ENCODE data around the gene PDE4D.

The PDE4D gene

DNA sequence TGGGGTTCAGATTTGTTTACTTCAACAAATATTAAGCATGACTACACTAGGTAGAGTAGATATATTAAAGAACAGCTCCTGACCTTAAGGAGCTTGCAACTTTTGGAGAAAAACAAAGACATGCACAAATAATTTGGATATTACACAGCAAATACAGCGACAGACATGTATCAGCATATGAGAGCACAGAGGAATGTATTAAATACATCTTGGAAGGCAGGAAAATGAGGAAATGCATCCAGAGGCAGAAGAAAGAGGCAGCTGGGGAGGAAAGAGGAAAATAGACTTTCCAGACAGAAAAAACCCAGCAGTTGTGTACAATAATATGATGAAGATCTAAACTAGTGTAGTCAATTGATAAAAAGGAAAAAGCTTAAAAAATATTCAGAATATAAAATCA, 392.2 kb downstream of the PDE4D start:
- TF ChIP-seq OSR1 (CRISPR knock-in tag; IDR thresholded peaks at IDR 0.05) = no peak
- TF ChIP-seq BACH2 (CRISPR knock-in tag; IDR thresholded peaks at IDR 0.05; ENCODE audit: borderline replicate concordance) = no peak
- TF ChIP-seq ZC3H10 (CRISPR knock-in tag; IDR thresholded peaks at IDR 0.05) = no peak
- TF ChIP-seq, protein P1, sequence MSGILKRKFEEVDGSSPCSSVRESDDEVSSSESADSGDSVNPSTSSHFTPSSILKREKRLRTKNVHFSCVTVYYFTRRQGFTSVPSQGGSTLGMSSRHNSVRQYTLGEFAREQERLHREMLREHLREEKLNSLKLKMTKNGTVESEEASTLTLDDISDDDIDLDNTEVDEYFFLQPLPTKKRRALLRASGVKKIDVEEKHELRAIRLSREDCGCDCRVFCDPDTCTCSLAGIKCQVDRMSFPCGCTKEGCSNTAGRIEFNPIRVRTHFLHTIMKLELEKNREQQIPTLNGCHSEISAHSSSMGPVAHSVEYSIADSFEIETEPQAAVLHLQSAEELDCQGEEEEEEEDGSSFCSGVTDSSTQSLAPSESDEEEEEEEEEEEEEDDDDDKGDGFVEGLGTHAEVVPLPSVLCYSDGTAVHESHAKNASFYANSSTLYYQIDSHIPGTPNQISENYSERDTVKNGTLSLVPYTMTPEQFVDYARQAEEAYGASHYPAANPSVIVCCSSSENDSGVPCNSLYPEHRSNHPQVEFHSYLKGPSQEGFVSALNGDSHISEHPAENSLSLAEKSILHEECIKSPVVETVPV (CRISPR knock-in tag; IDR thresholded peaks at IDR 0.05) = no peak
- ATAC-seq = no peak

DNA sequence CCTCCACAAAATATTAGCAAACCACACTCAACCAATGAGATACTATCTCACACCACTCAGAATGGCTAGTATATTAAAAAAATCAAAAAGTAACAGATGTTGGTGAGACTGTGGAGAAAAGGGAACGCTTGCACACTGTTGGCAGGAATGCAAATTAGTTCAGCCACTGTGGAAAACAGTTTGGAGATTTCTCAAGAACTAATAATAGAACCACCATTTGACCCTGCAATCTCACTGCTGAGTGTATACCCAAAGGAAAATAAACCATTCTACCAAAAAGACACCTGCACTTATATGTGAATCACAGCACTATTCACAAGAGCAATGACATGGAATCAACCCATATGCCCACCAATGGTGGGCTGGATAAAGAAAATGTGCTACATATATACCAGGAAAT, 393.5 kb downstream of the PDE4D start:
- ATAC-seq = no peak
- TF ChIP-seq ESRRG (CRISPR knock-in tag; IDR thresholded peaks at IDR 0.05) (no peak), RARB (CRISPR knock-in tag; IDR thresholded peaks at IDR 0.05) (no peak), ZNF70 (CRISPR knock-in tag; IDR thresholded peaks at IDR 0.05) (no peak), GLIS3 (CRISPR knock-in tag; IDR thresholded peaks at IDR 0.05) (no peak), ZFP30 (CRISPR knock-in tag; IDR thresholded peaks at IDR 0.05) (no peak), ISL1 (CRISPR knock-in tag; IDR thresholded peaks at IDR 0.05) (no peak), CSDC2 (CRISPR knock-in tag; IDR thresholded peaks at IDR 0.05) (no peak)
- TF ChIP-seq, protein P2, sequence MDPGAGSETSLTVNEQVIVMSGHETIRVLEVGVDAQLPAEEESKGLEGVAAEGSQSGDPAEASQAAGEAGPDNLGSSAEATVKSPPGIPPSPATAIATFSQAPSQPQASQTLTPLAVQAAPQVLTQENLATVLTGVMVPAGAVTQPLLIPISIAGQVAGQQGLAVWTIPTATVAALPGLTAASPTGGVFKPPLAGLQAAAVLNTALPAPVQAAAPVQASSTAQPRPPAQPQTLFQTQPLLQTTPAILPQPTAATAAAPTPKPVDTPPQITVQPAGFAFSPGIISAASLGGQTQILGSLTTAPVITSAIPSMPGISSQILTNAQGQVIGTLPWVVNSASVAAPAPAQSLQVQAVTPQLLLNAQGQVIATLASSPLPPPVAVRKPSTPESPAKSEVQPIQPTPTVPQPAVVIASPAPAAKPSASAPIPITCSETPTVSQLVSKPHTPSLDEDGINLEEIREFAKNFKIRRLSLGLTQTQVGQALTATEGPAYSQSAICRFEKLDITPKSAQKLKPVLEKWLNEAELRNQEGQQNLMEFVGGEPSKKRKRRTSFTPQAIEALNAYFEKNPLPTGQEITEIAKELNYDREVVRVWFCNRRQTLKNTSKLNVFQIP (CRISPR knock-in tag; IDR thresholded peaks at IDR 0.05; ENCODE audit: borderline replicate concordance, low read depth) = no peak

DNA sequence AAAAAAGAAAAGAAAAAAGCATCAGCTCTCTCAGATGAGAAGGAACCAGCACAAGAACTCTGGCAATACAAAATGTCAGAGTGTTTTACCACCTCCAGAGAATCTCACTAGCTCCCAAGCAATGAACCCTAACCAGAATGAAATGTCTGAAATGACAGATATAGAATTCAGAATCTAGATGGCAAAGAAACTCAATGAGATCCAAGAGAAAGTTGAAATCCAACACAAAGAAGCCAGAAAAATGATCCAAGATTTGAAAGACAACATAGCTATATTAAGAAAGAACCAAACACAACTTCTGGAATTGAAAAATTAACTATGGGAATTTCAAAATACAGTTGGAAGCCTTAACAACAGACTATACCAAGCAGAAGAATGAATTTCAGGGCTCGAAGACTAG, 396.3 kb downstream of the PDE4D start:
- ATAC-seq = no peak
- no peak for TF ChIP-seq ZC3H10 (CRISPR knock-in tag; IDR thresholded peaks at IDR 0.05)
- TF ChIP-seq CSDC2 (CRISPR knock-in tag; IDR thresholded peaks at IDR 0.05) = no peak
- no peak for TF ChIP-seq PPARA (CRISPR knock-in tag; IDR thresholded peaks at IDR 0.05; ENCODE audit: borderline replicate concordance)
- TF ChIP-seq, protein P2 (CRISPR knock-in tag; IDR thresholded peaks at IDR 0.05; ENCODE audit: borderline replicate concordance, low read depth) = no peak
- no peak for TF ChIP-seq ZNF565 (CRISPR knock-in tag; conservative IDR thresholded peaks at IDR 0.05; ENCODE audit: low read depth)
- no peak for TF ChIP-seq TOX (CRISPR knock-in tag; IDR thresholded peaks at IDR 0.05; ENCODE audit: borderline replicate concordance)
- TF ChIP-seq ZFP30 (CRISPR knock-in tag; IDR thresholded peaks at IDR 0.05) = no peak
- no peak for TF ChIP-seq ESRRG (CRISPR knock-in tag; IDR thresholded peaks at IDR 0.05)
- TF ChIP-seq RARB (CRISPR knock-in tag; IDR thresholded peaks at IDR 0.05) = no peak
- TF ChIP-seq GLIS3 (CRISPR knock-in tag; IDR thresholded peaks at IDR 0.05) = no peak
- no peak for TF ChIP-seq ISL1 (CRISPR knock-in tag; IDR thresholded peaks at IDR 0.05)
- no peak for TF ChIP-seq SNAI2 (CRISPR knock-in tag; IDR thresholded peaks at IDR 0.05)
- no peak for TF ChIP-seq OSR1 (CRISPR knock-in tag; IDR thresholded peaks at IDR 0.05)
- no peak for TF ChIP-seq ZFP3 (CRISPR knock-in tag; IDR thresholded peaks at IDR 0.05)
- no peak for TF ChIP-seq ZNF8 (CRISPR knock-in tag; IDR thresholded peaks at IDR 0.05)

DNA sequence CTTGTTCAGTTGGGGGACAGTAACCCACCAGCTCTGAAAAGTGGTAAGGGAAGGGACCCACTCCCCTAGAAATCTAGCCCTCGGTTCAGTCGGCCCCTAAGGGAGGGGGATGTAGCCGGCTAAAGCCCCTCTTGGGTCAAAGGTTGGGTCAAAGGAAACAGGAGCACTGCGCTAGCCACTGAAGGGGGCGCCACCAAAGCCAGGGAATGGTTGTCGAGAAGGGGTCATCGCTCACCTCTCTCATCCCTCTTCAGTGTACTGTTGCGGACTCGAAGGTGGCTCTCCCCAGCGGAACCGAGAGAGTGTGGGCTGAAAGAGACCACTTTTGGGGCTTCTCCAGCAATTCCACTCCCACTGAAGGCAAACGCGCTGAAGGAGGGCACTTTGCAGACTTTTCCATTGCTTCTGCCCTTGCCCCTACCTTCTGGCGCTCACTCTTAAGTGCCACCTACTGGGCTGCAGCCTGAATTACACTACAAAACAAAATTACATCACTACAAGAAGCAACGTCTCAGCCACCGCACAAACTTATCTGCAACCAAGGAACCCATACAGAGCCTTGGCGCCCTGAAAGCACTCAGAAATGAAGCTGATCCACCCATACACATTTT, 396.9 kb downstream of the PDE4D start:
- ATAC-seq = no peak
- TF ChIP-seq TOX (CRISPR knock-in tag; IDR thresholded peaks at IDR 0.05; ENCODE audit: borderline replicate concordance) = no peak
- TF ChIP-seq TCF4 (CRISPR knock-in tag; IDR thresholded peaks at IDR 0.05; ENCODE audit: borderline replicate concordance) = no peak
- TF ChIP-seq, protein P1 (CRISPR knock-in tag; IDR thresholded peaks at IDR 0.05) = no peak
- no peak for TF ChIP-seq CSDC2 (CRISPR knock-in tag; IDR thresholded peaks at IDR 0.05)
- no peak for TF ChIP-seq ZC3H10 (CRISPR knock-in tag; IDR thresholded peaks at IDR 0.05)
- no peak for TF ChIP-seq GLIS3 (CRISPR knock-in tag; IDR thresholded peaks at IDR 0.05)
- no peak for TF ChIP-seq ZFP3 (CRISPR knock-in tag; IDR thresholded peaks at IDR 0.05)
- no peak for TF ChIP-seq ZNF565 (CRISPR knock-in tag; conservative IDR thresholded peaks at IDR 0.05; ENCODE audit: low read depth)
- TF ChIP-seq BACH2 (CRISPR knock-in tag; IDR thresholded peaks at IDR 0.05; ENCODE audit: borderline replicate concordance) = no peak
- TF ChIP-seq, protein P3, sequence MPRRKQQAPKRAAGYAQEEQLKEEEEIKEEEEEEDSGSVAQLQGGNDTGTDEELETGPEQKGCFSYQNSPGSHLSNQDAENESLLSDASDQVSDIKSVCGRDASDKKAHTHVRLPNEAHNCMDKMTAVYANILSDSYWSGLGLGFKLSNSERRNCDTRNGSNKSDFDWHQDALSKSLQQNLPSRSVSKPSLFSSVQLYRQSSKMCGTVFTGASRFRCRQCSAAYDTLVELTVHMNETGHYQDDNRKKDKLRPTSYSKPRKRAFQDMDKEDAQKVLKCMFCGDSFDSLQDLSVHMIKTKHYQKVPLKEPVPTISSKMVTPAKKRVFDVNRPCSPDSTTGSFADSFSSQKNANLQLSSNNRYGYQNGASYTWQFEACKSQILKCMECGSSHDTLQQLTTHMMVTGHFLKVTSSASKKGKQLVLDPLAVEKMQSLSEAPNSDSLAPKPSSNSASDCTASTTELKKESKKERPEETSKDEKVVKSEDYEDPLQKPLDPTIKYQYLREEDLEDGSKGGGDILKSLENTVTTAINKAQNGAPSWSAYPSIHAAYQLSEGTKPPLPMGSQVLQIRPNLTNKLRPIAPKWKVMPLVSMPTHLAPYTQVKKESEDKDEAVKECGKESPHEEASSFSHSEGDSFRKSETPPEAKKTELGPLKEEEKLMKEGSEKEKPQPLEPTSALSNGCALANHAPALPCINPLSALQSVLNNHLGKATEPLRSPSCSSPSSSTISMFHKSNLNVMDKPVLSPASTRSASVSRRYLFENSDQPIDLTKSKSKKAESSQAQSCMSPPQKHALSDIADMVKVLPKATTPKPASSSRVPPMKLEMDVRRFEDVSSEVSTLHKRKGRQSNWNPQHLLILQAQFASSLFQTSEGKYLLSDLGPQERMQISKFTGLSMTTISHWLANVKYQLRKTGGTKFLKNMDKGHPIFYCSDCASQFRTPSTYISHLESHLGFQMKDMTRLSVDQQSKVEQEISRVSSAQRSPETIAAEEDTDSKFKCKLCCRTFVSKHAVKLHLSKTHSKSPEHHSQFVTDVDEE (CRISPR knock-in tag; IDR thresholded peaks at IDR 0.05) = no peak
- no peak for TF ChIP-seq ARNTL (CRISPR knock-in tag; IDR thresholded peaks at IDR 0.05; ENCODE audit: borderline replicate concordance, low read depth)
- TF ChIP-seq PPARA (CRISPR knock-in tag; IDR thresholded peaks at IDR 0.05; ENCODE audit: borderline replicate concordance) = no peak
- TF ChIP-seq ZFP30 (CRISPR knock-in tag; IDR thresholded peaks at IDR 0.05) = no peak
- TF ChIP-seq, protein P4, sequence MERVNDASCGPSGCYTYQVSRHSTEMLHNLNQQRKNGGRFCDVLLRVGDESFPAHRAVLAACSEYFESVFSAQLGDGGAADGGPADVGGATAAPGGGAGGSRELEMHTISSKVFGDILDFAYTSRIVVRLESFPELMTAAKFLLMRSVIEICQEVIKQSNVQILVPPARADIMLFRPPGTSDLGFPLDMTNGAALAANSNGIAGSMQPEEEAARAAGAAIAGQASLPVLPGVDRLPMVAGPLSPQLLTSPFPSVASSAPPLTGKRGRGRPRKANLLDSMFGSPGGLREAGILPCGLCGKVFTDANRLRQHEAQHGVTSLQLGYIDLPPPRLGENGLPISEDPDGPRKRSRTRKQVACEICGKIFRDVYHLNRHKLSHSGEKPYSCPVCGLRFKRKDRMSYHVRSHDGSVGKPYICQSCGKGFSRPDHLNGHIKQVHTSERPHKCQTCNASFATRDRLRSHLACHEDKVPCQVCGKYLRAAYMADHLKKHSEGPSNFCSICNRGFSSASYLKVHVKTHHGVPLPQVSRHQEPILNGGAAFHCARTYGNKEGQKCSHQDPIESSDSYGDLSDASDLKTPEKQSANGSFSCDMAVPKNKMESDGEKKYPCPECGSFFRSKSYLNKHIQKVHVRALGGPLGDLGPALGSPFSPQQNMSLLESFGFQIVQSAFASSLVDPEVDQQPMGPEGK (CRISPR knock-in tag; IDR thresholded peaks at IDR 0.05; ENCODE audit: borderline replicate concordance) = no peak
- TF ChIP-seq SNAI2 (CRISPR knock-in tag; IDR thresholded peaks at IDR 0.05) = no peak

All from SK-N-SH treated with all-trans-retinoic acid at 6 μM for 48 hours (cell line).